ENCODE data around the gene IL6ST.

DNA sequence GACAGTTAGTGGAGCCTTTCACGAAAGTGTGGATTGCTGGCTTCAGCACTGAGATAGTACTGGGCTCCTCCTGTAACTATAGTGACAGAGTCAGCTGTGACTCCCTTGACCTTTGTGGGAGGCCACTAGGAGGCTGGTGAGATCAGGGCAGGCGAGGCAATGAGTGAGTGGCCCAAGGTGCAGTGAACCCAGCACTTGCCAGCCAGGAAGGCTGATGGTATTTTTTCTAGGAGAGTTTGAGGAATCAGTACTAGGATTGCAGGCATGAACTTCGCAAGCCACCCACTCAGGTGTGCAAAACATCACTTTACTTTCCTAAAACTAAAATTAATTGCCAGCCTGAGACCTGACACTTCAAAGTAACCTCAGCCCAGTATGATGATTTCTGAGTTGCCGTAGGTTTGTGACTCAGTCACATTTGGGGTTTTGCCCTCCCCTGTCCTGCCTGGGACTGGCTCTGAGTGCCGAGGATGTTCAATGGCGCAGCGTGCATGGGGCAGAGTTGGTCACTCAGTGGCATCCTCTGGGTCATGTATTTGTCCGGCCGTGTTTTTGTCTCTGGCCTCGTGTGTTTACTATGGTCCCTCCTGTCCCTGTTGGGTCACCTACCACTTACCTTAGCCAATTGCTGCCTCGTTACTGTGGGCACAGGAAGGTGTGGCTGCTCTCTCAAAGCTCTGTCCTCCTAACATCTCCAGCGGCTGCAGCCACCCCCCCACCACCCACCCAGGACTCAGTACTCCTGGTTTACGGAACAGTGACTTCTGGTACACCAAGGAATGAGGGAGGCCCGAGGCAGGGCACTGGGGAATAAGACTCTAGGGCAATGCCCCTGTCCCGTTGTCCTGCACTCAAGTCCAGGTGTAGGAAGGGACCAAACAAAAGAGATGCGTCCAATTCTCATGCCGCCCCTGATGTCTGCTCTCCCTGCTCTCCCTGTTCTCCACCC is 76.4 kb downstream of the IL6ST start:
- no peak for TF ChIP-seq CTCF (IDR thresholded peaks at IDR 0.05)
- no peak for TF ChIP-seq POLR2A (IDR thresholded peaks at IDR 0.05)
- TF ChIP-seq POLR2AphosphoS5 (IDR thresholded peaks at IDR 0.05): no peak

All from prostate gland (tissue), 2 donors.